B cell (primary cell): ENCODE measurements around the gene KCNAB3. TPM values are rescaled to one million over a fixed set of nuclear protein-coding genes. Genes with fewer than 3 reads are reported as not detected.

Experiments
- ATAC-seq: fragments of 200-7000 bp; cut with Tn5 transposase; one replicate; pipeline ENCODE4 v1.10.0; 2021; ENCODE audit warnings: low read depth, mild to moderate bottlenecking, moderate number of reproducible peaks, moderate library complexity
- CTCF ChIA-PET: fragments of 350-600 bp; sonication (Branson Sonifier 250); formaldehyde crosslinking; loops from one replicate; lab custom pipeline; 2021; ENCODE audit warnings: antibody characterized with exemption, inconsistent platforms; lab: Charles Lee
- POLR2A ChIA-PET: fragments of 350-600 bp; sonication (Branson Sonifier 250); formaldehyde crosslinking; loops from one replicate; lab custom pipeline; 2021; ENCODE audit warnings: antibody characterized with exemption; lab: Charles Lee
- DNase-seq: peaks from one replicate; pipeline ENCODE4 v3.0.0; 2013
- H2AFZ ChIP-seq: 2 replicates; pipeline ENCODE4 v1.6.1; 2012; ENCODE audit warnings: mild to moderate bottlenecking, low read depth, low read length; ENCODE audit not compliant: insufficient read depth, poor library complexity, severe bottlenecking
- H3K27ac ChIP-seq, 2 donors: 1 replicate in 1 of 2; 2 replicates in 1 of 2; pipeline ENCODE4 v1.5.1; 2012 to 2013; ENCODE audit warnings: low read length in 2 of 2, mild to moderate bottlenecking in 2 of 2, moderate library complexity in 1 of 2
- H3K27me3 ChIP-seq, 4 experiments: fragments of 200-600 bp in 1 of 4; sonication (generic) in 1 of 4; replicated peaks in 1 of 4; 1 replicate in 2 of 4; 2 replicates in 2 of 4; pipeline versions ENCODE4 v1.6.1 to v1.7.0; 2013 to 2016; ENCODE audit warnings: low read length in 3 of 4, mild to moderate bottlenecking in 2 of 4, mixed read lengths in 1 of 4, moderate library complexity in 1 of 4; ENCODE audit not compliant: insufficient read depth in 4 of 4, control insufficient read depth in 3 of 4; ENCODE audit errors: control extremely low read depth in 1 of 4
- H3K36me3 ChIP-seq, 2 experiments: replicated peaks in 1 of 2; 1 replicate in 1 of 2; 2 replicates in 1 of 2; pipeline versions ENCODE4 v1.6.1 to v1.7.1; 2013; ENCODE audit warnings: low read length in 1 of 2; ENCODE audit not compliant: insufficient read depth in 2 of 2, control insufficient read depth in 1 of 2; ENCODE audit errors: control extremely low read depth in 1 of 2, extremely low read depth in 1 of 2
- H3K4me1 ChIP-seq, 2 donors: fragments of 200-600 bp in 1 of 2; sonication (generic) in 1 of 2; 1 replicate in 1 of 2; 2 replicates in 1 of 2; pipeline versions ENCODE4 v1.5.1 to v1.6.1; 2013 to 2017; ENCODE audit warnings: low read length in 2 of 2; ENCODE audit not compliant: control insufficient read depth in 2 of 2, insufficient read depth in 2 of 2
- H3K4me2 ChIP-seq: replicated peaks from 2 replicates; pipeline ENCODE3; 2012; ENCODE audit warnings: mild to moderate bottlenecking, low read depth, low read length; ENCODE audit not compliant: poor library complexity, severe bottlenecking
- H3K4me3 ChIP-seq, 5 experiments: fragments of 200-600 bp in 1 of 5; sonication (generic) in 1 of 5; 1 replicate in 3 of 5; 2 replicates in 2 of 5; pipeline versions ENCODE4 v1.5.1 to v1.7.0; 2011 to 2016; ENCODE audit warnings: low read length in 4 of 5, mild to moderate bottlenecking in 4 of 5, low read depth in 2 of 5, control low read depth in 1 of 5, moderate library complexity in 1 of 5; ENCODE audit not compliant: insufficient read depth in 1 of 5; ENCODE audit errors: control extremely low read depth in 1 of 5, extremely low read depth in 1 of 5
- H3K79me2 ChIP-seq: fragments of 200-600 bp; sonication (generic); one replicate; pipeline ENCODE4 v1.6.0; 2016; ENCODE audit warnings: low read length; ENCODE audit not compliant: control insufficient read depth, insufficient read depth
- H3K9ac ChIP-seq: fragments of 200-600 bp; sonication (generic); 2 replicates; pipeline ENCODE4 v1.6.1; 2017; ENCODE audit warnings: mild to moderate bottlenecking, low read length, moderate library complexity
- H3K9me3 ChIP-seq, 3 donors: one replicate each; pipeline versions ENCODE4 v1.6.1 to v1.7.1; 2013; ENCODE audit warnings: low read length in 2 of 3; ENCODE audit not compliant: control insufficient read depth in 2 of 3, insufficient read depth in 1 of 3; ENCODE audit errors: control extremely low read depth in 1 of 3
- H4K20me1 ChIP-seq: 2 replicates; pipeline ENCODE4 v1.6.0; 2012; ENCODE audit warnings: mild to moderate bottlenecking, low read length; ENCODE audit not compliant: insufficient read depth, control insufficient read depth, poor library complexity, severe bottlenecking
- H3K27ac Mint-ChIP-seq: one replicate; pipeline ENCODE4 v1.8.0; 2021; ENCODE audit warnings: mixed read lengths
- H3K27me3 Mint-ChIP-seq: one replicate; pipeline ENCODE4 v1.8.0; 2021; ENCODE audit warnings: mixed read lengths
- H3K4me1 Mint-ChIP-seq: one replicate; pipeline ENCODE4 v1.8.0; 2021; ENCODE audit warnings: mixed read lengths
- H3K4me3 Mint-ChIP-seq: one replicate; pipeline ENCODE4 v1.8.0; 2021; ENCODE audit warnings: mixed read lengths
- H3K9me3 Mint-ChIP-seq: one replicate; pipeline ENCODE4 v1.8.0; 2022; ENCODE audit warnings: mixed read lengths; ENCODE audit not compliant: insufficient read depth
- CTCF ChIP-seq: fragments of 200-600 bp; IDR thresholded peaks from one replicate; pipeline ENCODE4 v1.8.0; 2022; ENCODE audit warnings: antibody characterized with exemption, mild to moderate bottlenecking
- EZH2 ChIP-seq: IDR thresholded peaks from 2 replicates; pipeline ENCODE4 v1.6.1; 2012; ENCODE audit warnings: borderline replicate concordance, low read depth, mild to moderate bottlenecking, moderate library complexity, low read length; ENCODE audit not compliant: insufficient read depth, poor library complexity, severe bottlenecking
- WGBS: methylation state at CpG from one replicate; pipeline ENCODE4 v1.1.5; 2013; ENCODE audit warnings: missing lambda C conversion rate; ENCODE audit not compliant: insufficient coverage; 5-methylcytosine and 5-hydroxymethylcytosine counted together
- intact Hi-C: fragments of 100-400 bp; cut with micrococcal nuclease; formaldehyde crosslinking; loops from one replicate; pipeline ENCODE4 v1.10.0; 2022
- polyA plus RNA-seq: library from polyadenylated mRNA; depleted of rRNA; stranded (reverse); fragments of >200 nt; gene quantifications from 2 replicates; pipeline ENCODE4 v1.2.3, GENCODE V29; 2012
- total RNA-seq, 2 donors: library from RNA; stranded (reverse); fragments of 120-200 nt in 1 of 2; gene quantifications; 1 replicate in 1 of 2; 2 replicates in 1 of 2; pipeline versions ENCODE4 v1.2.3 to v1.2.4, GENCODE V29; 2013 to 2022

Gene KCNAB3
- total and polyA plus RNA-seq, 2 donors (not counting 1 experiment from before 2014, with no cell fraction given): 11.4 to 16.3 TPM

GRCh38 chr17:7894866-7895265 lies 34.8 kb downstream of the KCNAB3 start:
- no peak overlapping the region for H3K27ac Mint-ChIP-seq
- Histone ChIP-seq H3K4me1 (no peaks in the 10 kb centered on the region), H3K4me3 (no peak overlapping the region), H3K4me2 (no peak overlapping the region), H3K27ac (no peak overlapping the region), H3K79me2 (no peaks in the 10 kb centered on the region), H3K9ac (no peak overlapping the region), H3K9me3 (no peaks in the 10 kb centered on the region), H4K20me1 (no peaks in the 10 kb centered on the region), H3K36me3 (peaks cover 4 to 61% of the 10 kb centered on the region in 2 experiments), H3K27me3 (no peaks in the 10 kb centered on the region), H2AFZ (no peak overlapping the region)
- H3K4me1 Mint-ChIP-seq: no peaks in the 10 kb centered on the region
- TF ChIP-seq CTCF (no peak), EZH2 (no peak)
- ChIA-PET POLR2A (no interaction called here), CTCF (interaction anchor here (1.1 kb wide), 1 partner anchor 33 kb away, joined by 3 read pairs; no protein-coding TSS in a partner anchor)
- no peak for ATAC-seq
- no peak for DNase-seq
- no peak overlapping the region for H3K4me3 Mint-ChIP-seq
- no peaks in the 10 kb centered on the region for H3K9me3 Mint-ChIP-seq
- H3K27me3 Mint-ChIP-seq: no peaks in the 10 kb centered on the region
- intact Hi-C loops: no loop called here
- 100% methylated on average over 3 of the region's 8 CpGs for WGBS

- no peaks in the 10 kb centered on the region for H3K27me3 ChIP-seq
- H3K36me3 ChIP-seq: peaks cover 2 to 54% of the 10 kb centered on the region in 2 experiments
- H3K4me1 Mint-ChIP-seq: no peaks in the 10 kb centered on the region
- H3K27ac Mint-ChIP-seq: no peak overlapping the region
- no peak overlapping the region for H3K9ac ChIP-seq
- ChIA-PET CTCF (no interaction called here), POLR2A (no interaction called here)
- no peak overlapping the region for H2AFZ ChIP-seq
- 90% methylated on average over 5 of the region's 9 CpGs for WGBS
- H4K20me1 ChIP-seq: no peaks in the 10 kb centered on the region
- H3K27me3 Mint-ChIP-seq: no peaks in the 10 kb centered on the region
- H3K4me1 ChIP-seq: no peaks in the 10 kb centered on the region
- no peak for ATAC-seq
- no peak for TF ChIP-seq EZH2
- no peak for TF ChIP-seq CTCF
- no peaks in the 10 kb centered on the region for H3K79me2 ChIP-seq
- H3K9me3 Mint-ChIP-seq: no peaks in the 10 kb centered on the region
- H3K27ac ChIP-seq: no peak overlapping the region
- intact Hi-C loops: no loop called here
- no peak overlapping the region for H3K4me2 ChIP-seq
- no peak overlapping the region for H3K4me3 Mint-ChIP-seq
- no peaks in the 10 kb centered on the region for H3K9me3 ChIP-seq
- no peak for DNase-seq
- no peak overlapping the region for H3K4me3 ChIP-seq
Measured at GRCh38 chr17:7894226-7894625, 35.4 kb downstream of the KCNAB3 start.
